ENCODE data around the gene PLOD3.
"Not testable (repeated sequence)": the region's sequence is repeated elsewhere in the genome, so short reads cannot be mapped to it uniquely, and the experiment has no call there.

Gene PLOD3

GRCh38 chr7:101211501-101211900 lies 5.9 kb downstream of the PLOD3 start:
- DNase-seq (ENCODE audit: low read depth in 2 of 2): no peak

- DNase-seq (ENCODE audit: low read depth in 2 of 2): no peak
Observed at GRCh38 chr7:101210143-101210542, 7.2 kb downstream of the PLOD3 start.

DNA sequence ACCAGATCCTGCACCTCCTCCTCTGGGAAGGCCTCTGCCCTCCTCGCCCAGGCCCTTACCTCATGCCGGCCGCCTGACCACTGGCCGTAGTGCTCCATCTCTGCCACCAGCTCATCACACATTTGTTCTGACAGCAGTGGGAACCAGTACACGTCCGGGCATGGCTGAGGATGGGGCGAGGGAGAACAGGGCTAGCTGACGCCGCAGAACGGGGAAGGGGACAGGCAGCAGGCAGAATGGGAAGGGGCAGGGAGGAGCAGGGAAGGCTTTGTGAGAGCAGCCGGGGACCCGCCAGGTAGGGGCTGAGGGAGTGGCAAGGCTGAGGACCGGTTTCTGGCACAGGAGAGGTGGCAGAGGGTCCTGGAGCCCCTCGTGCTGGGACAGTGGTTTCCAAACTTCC lies 8.6 kb downstream of the PLOD3 start:
- no peak for DNase-seq (ENCODE audit: low read depth in 2 of 2)

- DNase-seq (ENCODE audit: low read depth in 2 of 2): no peak
Observed at GRCh38 chr7:101207459-101207858, 9.9 kb downstream of the PLOD3 start.

- no peak for DNase-seq (ENCODE audit: low read depth in 2 of 2)
Observed at GRCh38 chr7:101206665-101207042, 10.7 kb downstream of the PLOD3 start.

DNA sequence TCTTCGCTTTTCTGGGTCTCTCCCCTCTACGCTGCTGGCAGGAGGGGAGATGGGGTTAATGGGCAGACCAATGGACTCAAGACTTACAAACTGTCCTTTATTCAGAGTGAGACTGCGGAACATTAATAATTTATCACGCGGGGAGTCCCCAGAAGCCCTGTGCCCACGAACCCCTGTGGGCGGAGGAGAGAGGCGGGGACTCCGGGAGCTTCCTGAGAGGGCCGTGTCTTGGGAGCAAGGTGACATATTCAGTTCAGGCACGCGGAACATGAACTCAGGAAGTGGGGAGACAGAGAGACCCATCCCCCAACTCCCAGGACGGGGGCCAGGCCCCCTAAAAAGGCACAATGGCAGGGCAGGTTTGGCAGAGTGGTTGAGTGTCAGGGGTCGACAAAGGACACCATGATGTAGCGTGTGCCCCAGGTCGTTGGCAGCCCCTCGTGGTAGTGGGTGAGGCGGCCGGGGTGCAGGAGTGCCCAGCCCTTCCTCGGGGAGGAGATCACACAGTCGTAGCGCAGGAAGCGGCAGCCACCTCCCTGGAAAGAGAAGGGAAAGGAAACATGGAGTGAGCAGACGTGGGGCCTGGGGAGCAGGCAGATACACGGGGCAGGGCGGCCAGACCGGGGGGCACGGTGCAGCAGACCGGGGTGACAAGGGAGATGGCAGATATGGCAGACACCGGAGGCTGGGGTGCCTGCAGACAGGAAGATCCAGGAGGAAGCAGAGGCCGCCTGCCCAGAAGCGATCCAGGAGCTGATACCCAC lies 11.3 kb downstream of the PLOD3 start:
- no peak for DNase-seq (ENCODE audit: low read depth in 2 of 2)

DNA sequence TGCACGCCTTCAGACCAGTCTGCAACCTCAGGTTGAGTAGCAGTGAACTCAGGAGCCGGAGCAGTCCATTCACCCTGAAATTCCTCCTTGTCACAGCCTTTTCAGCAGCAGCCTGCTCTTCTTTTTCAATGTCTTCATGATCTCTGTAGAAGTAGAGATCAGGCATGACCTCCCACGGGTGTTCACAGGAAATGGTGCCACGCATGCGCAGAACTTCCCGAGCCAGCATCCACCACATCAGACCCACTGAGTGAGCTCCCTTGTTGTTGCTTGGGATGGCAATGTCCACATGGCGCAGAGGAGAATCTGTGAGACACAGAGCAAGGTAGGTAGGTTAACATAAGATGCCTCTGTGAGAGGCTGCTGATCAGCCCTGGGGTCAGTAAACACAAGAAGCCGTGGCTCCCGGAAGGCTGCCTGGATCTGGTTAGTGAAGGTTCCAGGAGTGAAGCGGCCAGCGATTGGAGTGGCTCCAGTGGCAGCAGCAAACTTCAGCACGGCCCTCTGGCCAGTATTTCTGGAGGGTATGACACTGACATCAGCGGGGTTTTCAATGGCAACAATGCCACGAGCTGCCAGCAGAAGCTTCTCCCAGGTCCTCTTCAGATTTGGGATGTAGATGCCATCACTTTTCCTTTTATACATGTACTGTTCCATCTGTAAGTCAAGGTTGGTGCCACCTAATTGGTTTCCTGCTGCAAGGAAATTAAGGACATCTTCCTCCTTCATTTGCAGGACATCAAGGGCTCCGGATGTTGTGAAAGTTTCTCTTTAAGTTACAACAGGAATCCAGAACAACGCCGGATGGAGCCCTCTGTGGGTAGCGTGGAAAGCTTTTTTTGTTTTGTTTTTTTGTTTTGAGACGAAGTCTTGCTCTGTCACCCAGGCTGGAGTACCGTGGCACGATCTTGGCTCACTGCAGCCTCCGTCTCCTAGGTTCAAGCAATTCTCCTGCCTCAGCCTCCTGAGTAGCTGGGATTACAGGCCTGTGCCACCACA lies 13.3 kb downstream of the PLOD3 start:
- DNase-seq (ENCODE audit: low read depth in 2 of 2): not testable (repeated sequence)

- no peak for DNase-seq (ENCODE audit: low read depth in 2 of 2)
Observed at GRCh38 chr7:101202603-101202918, 14.8 kb downstream of the PLOD3 start.

GRCh38 chr7:101201695-101202602 lies 15.4 kb downstream of the PLOD3 start:
- DNase-seq (ENCODE audit: low read depth in 2 of 2): no peak

GRCh38 chr7:101200862-101201599 lies 16.4 kb downstream of the PLOD3 start, which contains the start of gene MOGAT3:
Gene MOGAT3 (minus strand): TSS chr7:101201036. CDS start chr7:101200854, 182 bp downstream.
- no peak for DNase-seq (ENCODE audit: low read depth in 2 of 2)

GRCh38 chr7:101200504-101200861 lies 16.9 kb downstream of the PLOD3 start:
- no peak for DNase-seq (ENCODE audit: low read depth in 2 of 2)

DNA sequence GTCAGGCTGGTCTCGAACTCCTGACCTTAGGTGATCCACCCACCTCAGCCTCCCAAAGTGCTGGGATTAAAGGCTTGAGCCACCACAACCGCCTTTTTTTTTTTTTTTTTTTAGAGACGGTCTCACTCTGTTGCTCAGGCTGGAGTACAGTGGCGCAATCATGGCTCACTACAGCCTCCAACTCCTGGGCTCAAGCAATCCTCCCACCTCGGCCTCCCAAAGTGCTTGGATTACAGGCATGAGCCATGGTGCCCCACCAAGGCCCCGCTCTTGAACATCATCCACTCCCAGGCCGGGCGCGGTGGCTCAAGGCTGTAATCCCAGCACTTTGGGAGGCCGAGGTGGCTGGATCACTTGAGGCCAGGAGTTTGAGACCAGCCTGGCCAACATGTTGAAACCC lies 17.9 kb downstream of the PLOD3 start:
- not testable (repeated sequence) for DNase-seq (ENCODE audit: low read depth in 2 of 2)

DNA sequence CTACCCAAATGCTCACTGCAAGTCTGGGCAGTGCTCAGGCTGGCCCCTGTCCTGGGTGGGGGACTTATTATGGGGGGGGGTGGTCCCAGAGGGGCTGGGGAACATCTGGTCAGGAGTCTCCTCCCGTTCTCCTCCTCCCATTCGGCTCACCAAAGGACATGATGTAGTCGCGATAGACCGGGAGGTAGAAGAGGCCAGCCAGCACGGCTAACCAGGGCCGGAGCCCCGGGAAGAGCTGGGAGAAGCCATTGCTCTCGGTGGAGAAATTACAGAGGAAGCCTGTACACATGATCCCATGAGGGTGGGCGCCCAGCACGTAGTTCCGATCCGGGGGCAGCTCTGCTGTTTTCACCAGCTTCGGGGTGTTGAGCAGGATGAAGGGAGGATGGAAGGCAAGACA lies 18.9 kb downstream of the PLOD3 start:
- no peak for DNase-seq (ENCODE audit: low read depth in 2 of 2)

DNA sequence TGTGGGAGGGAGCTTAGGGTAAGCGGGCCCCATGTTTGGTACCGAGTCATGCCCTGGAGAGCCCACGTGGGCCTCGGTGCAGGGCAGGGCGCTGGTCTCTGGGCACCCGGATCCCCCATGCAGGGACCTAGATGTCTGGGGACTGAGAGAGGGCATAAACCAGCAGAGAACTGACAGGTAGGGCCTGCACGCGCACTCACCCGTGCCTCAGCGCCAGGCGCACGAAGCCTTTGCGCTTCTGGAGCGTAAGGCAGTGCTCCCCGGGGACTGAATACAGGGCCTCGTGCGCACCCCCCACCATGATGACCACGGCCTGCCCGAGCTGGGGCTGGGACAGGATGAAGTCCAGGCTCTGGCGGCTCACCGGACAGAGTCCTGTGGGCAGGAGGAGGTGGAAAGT lies 19.4 kb downstream of the PLOD3 start:
- no peak for DNase-seq (ENCODE audit: low read depth in 2 of 2)

- DNase-seq (ENCODE audit: low read depth in 2 of 2): no peak
Observed at GRCh38 chr7:101195884-101196283, 21.5 kb downstream of the PLOD3 start.

DNA sequence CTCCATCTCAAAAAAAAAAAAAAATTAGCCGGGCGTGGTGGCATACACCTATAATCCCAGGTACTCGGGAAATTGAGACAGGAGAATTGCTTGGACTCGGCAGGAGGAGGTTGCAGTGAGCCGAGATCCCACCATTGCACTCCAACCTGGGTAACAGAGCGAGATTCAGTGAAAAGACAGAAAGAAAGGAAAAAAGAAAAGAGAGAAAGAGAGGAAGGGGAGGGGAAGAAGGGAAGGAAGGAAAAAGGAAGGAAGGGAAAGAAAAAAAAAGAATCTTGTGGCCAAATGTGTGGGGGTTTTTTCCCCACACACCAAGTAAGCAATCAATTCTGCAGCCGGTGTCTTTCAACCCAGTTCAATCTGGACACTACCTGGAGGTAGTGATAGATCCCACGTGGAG lies 28.3 kb downstream of the PLOD3 start:
- no peak for DNase-seq (ENCODE audit: low read depth in 2 of 2)

DNA sequence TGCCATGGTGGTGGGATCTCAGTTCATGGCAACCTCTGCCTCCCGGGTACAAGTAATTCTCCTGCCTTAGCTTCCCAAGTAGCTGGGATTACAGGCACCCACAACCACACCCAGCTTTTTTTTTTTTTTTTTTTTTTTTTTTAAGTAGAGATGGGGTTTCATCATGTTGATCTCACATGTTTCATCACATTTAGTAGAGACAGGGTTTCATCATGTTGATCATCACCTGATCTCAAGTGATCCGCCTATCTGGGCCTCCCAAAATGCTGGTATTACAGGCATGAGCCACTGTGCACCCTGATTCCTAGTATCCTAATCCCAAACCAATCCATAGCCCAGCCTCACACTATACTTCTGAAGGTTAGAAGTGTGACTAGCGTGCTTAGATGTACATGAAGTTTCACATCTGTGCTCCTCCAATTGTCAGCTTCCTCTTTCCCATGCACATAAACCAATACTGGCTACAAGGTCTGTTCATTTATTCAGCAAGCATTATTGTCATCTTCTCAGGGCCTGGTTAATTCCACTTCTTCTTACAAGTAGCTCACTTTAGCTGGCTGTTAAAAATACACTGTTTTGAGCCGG lies 30.4 kb downstream of the PLOD3 start:
- no peak for DNase-seq (ENCODE audit: low read depth in 2 of 2)

DNA sequence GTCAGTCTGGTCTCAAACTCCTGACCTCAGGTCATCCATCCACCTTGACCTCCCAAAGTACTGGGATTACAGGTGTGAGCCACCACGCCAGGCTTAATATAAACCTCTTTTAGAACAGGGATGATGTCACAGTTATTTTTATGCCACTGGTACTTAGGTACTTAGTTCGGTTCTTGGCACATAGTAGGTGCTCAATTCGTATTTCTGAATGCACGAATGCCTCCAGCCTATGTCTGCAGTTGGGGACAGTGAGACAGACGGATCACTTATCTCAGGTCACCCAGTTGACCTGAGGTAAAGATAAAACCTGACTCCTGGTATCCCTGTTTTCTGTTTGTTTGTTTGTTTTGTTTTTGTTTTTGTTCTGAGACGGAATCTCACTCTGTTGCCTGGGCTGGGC lies 31.2 kb downstream of the PLOD3 start:
- no peak for DNase-seq (ENCODE audit: low read depth in 2 of 2)

GRCh38 chr7:101185258-101185839 lies 32.0 kb downstream of the PLOD3 start:
- no peak for DNase-seq (ENCODE audit: low read depth in 2 of 2)

GRCh38 chr7:101180130-101180755 lies 37.1 kb downstream of the PLOD3 start, which contains the start of gene NAT16:
Gene NAT16 (minus strand): TSS chr7:101180293. CDS start chr7:101174807, 5,486 bp downstream.
- DNase-seq (ENCODE audit: low read depth in 2 of 2): no peak
